ENCODE results near the gene CCDC51.

DNA sequence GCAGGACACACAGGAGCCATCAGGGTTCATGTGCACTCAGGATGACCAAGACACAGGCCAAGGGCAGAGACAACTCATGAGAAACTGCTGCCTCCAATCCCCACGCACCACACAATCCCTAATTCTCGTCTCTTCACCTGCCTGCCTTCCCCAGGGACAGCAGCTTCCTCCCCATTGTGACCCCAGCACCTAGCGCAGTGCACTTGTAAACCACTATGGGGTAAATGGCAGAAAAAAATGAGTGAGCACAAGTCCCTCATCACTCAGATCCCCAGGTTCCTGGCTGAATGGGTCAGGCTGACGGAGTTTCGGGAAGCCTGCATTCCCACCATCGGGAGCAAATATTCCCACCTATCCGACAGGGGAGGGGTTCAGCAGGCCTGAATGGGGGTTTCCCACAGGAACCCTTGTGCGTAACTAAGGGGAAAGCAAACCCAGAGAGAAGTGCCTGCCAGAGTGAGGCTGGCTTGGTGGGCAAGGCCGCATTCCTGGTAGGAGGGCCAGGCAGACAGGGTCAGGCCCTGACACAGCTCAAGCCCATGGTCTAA, 28.8 kb downstream of the CCDC51 start:
- TF ChIP-seq, protein P1, sequence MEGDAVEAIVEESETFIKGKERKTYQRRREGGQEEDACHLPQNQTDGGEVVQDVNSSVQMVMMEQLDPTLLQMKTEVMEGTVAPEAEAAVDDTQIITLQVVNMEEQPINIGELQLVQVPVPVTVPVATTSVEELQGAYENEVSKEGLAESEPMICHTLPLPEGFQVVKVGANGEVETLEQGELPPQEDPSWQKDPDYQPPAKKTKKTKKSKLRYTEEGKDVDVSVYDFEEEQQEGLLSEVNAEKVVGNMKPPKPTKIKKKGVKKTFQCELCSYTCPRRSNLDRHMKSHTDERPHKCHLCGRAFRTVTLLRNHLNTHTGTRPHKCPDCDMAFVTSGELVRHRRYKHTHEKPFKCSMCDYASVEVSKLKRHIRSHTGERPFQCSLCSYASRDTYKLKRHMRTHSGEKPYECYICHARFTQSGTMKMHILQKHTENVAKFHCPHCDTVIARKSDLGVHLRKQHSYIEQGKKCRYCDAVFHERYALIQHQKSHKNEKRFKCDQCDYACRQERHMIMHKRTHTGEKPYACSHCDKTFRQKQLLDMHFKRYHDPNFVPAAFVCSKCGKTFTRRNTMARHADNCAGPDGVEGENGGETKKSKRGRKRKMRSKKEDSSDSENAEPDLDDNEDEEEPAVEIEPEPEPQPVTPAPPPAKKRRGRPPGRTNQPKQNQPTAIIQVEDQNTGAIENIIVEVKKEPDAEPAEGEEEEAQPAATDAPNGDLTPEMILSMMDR (conservative IDR thresholded peaks at IDR 0.05; ENCODE audit: low read depth, low read length), result no peak
- TF ChIP-seq EZH2phosphoT487 (IDR thresholded peaks at IDR 0.05; ENCODE audit: borderline replicate concordance, low read length), result no peak
